ENCODE results near the gene RUNDC3A. TPM values are rescaled to one million over a fixed set of nuclear protein-coding genes. Genes with fewer than 3 reads are reported as not detected.

RUNDC3A gene
- total RNA-seq, 2 donors from 2014 or later, result 0.35 to 1.4 TPM

DNA sequence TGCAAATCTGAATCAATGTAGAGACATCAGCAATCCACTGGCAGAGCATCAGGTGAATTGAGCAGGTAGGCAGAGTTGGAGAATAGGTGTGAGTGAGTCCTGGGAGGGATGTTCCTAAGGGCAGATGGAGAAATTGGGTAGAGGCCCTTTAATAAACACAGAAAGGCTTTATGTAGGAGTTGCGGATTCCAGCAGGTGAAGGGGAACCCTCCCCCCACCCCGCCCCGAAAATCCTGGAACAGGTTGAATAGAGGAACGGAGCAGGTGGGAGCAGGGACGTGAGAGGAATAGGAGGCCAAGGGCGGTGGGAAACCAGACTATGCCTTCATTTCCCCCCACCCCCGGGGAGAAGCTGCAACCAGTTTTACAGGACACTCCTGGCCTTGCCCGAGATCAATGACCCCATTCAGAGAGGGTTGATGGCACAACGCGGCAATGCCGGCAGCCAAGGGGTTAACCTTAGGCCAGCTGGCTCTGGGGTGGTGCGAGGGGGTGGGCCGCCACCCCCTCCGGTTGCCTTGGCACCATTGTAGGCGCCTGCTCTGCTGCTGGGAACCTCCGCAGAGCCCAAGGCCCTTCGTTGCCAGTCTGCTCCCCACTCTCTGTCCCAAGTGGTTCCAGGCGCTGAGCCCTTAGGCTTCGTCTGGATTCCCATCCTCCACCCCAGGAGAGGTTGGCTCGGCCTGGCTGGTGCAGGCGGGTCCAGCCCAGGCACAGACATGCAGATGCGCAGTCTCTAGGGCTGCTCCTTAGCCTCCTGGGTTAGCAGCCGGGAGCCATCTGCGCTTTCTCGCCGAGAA is 814 bp upstream of the RUNDC3A start:
- H3K9me3 Mint-ChIP-seq, result no peaks in the 10 kb centered on the region
- peak overlapping the region; percentile 4 to 70 for H3K4me3 Mint-ChIP-seq
- peaks cover 0 to 2% of the 10 kb centered on the region in 2 donors for H3K36me3 Mint-ChIP-seq (ENCODE audit: insufficient read depth in 2 of 2)
- no peak overlapping the region for H3K27ac Mint-ChIP-seq
- peaks cover 23% of the 10 kb centered on the region for H3K27me3 Mint-ChIP-seq (ENCODE audit: low read depth)
- peaks cover 6% of the 10 kb centered on the region for H3K4me1 Mint-ChIP-seq (ENCODE audit: low read depth)
- no peak for DNase-seq
- peak; percentile 29 to 39 for ATAC-seq (replicated peaks in 1 of 2)

DNA sequence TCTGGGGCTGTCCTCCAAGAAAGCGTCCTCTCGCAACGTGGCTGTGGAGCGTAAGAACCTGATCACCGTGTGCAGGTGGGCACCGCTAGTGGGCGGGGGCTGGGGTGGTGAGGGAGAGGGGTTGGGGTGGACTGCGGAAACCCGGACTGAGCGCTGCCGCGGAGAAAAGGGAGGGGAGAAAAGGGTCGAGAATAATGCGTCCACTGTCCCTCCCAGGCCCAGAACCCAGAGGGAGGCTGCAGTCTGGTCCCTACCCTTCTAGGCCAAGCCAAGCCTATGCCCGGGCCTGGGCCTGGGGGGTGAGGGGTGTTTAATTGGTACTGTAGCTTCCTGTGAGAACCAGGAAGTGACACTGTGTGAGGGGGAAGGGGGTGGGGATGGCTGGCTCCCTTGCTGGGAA is 464 bp downstream of the RUNDC3A start:
- Mint-ChIP-seq H3K9me3 (no peaks in the 10 kb centered on the region), H3K27ac (no peak overlapping the region), H3K4me1 (ENCODE audit: low read depth) (peaks cover 6% of the 10 kb centered on the region), H3K36me3 (ENCODE audit: insufficient read depth in 2 of 2) (peaks cover 0 to 2% of the 10 kb centered on the region in 2 donors), H3K27me3 (ENCODE audit: low read depth) (peaks cover 26% of the 10 kb centered on the region), H3K4me3 (peak overlapping the region in 1 of 2 donors; percentile 59)
- peak in 1 of 2 donors; percentile 18 for ATAC-seq (replicated peaks in 1 of 2)
- no peak for DNase-seq

DNA sequence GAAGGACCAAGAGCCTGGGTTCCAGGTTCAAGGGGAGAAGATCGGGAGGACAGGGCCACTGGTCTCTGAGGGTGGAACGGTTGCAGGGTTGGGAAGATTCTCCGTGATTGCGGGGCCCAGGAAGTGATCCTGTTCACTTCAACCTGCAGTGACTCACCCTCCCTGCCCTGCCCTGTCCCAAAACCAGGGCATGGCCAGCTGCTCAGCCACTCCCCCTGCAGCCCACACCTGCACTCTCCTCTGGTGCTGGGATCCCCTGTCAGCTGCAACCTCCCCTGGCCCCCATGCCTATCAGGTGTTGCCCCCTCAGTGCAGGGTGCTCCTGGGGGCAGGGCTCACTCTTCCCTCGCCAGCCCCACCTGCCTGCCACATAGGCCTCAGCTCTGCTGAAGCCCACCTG is 1.1 kb downstream of the RUNDC3A start:
- Mint-ChIP-seq H3K4me1 (ENCODE audit: low read depth) (peaks cover 6% of the 10 kb centered on the region), H3K36me3 (ENCODE audit: insufficient read depth in 2 of 2) (peaks cover 0 to 2% of the 10 kb centered on the region in 2 donors), H3K9me3 (no peaks in the 10 kb centered on the region), H3K27me3 (ENCODE audit: low read depth) (peaks cover 32% of the 10 kb centered on the region), H3K27ac (no peak overlapping the region), H3K4me3 (peak overlapping the region; percentile 17 to 59)
- ATAC-seq (replicated peaks in 1 of 2) (no peak), DNase-seq (no peak)

DNA sequence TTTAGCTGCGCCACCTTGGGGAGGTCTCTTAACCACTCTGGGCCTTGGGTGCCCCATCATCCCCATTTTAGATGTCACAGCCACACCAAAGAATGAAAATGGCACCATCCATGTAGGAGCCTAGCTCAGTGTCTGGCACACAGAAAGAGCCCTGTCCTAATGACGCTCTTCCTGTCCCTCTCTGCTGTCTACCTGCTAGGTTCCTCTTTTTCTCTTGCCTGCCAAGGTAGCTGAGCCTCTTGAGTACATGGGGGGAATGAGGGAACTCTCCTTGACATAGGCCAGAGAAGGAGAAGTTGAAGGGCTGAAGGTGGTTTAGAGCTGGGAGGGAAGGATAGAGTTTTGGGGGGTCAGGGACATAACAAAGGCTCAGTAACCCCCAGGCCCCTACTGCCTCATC is 1.8 kb downstream of the RUNDC3A start:
- Mint-ChIP-seq H3K9me3 (no peaks in the 10 kb centered on the region), H3K4me1 (ENCODE audit: low read depth) (peaks cover 6% of the 10 kb centered on the region), H3K27me3 (ENCODE audit: low read depth) (peaks cover 26% of the 10 kb centered on the region), H3K36me3 (ENCODE audit: insufficient read depth in 2 of 2) (peaks cover 0 to 2% of the 10 kb centered on the region in 2 donors), H3K27ac (no peak overlapping the region), H3K4me3 (peak overlapping the region in 1 of 2 donors; percentile 27)
- ATAC-seq (replicated peaks in 1 of 2) (no peak), DNase-seq (no peak)

DNA sequence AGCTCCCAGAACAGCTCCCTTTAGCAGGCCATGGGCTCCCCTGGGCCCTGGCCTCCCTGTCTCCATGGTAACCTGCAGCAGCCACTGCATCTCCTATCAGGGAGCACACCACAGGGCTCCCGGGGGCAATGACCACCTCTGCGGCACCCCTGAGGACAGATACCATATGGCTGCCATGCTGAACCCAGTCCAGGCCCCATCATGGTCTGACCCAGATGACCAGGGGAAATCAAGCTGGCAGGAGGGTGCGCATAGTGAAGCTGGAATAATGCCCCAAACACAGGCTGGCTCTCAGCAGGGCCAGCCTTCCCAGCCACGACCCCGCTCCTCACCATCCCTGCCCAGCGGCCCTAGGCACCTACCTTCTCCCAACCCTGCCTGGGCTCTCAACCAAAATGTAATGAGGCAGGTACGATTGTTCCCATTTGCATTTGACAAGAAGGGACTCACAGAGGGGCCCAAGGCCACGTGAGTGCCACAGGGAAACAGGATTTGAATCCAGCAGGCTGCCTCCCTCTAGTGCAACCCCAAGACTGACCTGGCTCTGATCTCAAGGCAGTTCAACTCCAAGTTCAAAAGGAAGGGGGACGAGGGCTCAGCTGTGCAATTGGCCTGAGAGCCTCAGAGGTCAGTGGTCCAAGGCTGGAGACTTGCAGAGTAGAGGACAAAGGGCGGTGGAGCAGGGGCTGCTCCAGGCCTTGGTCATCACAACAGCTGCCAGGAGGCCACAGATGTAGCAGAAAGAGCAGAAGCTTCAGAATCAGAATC is 2.4 kb downstream of the RUNDC3A start:
- H3K4me3 Mint-ChIP-seq, result no peak overlapping the region
- ATAC-seq (replicated peaks in 1 of 2), result no peak

DNA sequence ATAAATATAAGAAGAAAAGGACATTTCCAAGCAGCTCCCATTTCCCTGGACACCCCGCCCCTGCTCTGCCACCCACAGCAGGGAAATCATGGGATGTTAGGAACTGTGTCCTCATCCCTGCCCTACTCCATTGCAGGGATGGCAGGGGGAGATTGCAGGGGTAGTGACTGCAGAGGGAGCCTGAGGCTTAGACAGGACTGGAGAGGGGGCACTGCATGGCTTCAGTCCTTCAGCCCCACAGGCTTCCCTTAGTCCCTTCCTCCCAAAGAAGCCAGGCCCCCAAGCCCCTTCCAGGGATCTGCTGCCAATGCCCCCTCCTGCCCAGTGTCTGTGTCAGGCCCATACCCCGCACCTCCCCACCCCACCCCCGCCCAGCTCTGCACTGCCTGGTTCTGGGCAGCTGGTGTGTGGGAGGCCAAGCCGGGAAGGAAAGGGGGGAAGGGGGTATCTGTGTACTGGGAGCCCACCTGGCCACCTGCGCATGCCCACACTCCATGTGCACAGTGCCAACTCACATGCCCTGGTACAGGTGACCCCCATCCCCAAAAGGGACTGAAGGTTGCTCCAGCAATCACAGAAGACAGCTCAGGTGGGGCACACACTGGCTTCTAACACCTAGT is 3.3 kb downstream of the RUNDC3A start:
- Mint-ChIP-seq H3K27me3 (ENCODE audit: low read depth) (peaks cover 34% of the 10 kb centered on the region), H3K36me3 (ENCODE audit: insufficient read depth in 2 of 2) (peaks cover 0 to 2% of the 10 kb centered on the region in 2 donors), H3K4me3 (no peak overlapping the region), H3K9me3 (no peaks in the 10 kb centered on the region), H3K4me1 (ENCODE audit: low read depth) (peaks cover 20% of the 10 kb centered on the region), H3K27ac (no peak overlapping the region)
- DNase-seq (no peak), ATAC-seq (replicated peaks in 1 of 2) (no peak)

More for the DNA sequence above, 2.4 kb downstream of the RUNDC3A start:
- H3K27ac Mint-ChIP-seq, result no peak overlapping the region
- H3K27me3 Mint-ChIP-seq (ENCODE audit: low read depth), result peaks cover 32% of the 10 kb centered on the region
- H3K36me3 Mint-ChIP-seq (ENCODE audit: insufficient read depth in 2 of 2), result peaks cover 0 to 2% of the 10 kb centered on the region in 2 donors
- no peak for DNase-seq
- no peaks in the 10 kb centered on the region for H3K9me3 Mint-ChIP-seq
- H3K4me1 Mint-ChIP-seq (ENCODE audit: low read depth), result peaks cover 11% of the 10 kb centered on the region

DNA sequence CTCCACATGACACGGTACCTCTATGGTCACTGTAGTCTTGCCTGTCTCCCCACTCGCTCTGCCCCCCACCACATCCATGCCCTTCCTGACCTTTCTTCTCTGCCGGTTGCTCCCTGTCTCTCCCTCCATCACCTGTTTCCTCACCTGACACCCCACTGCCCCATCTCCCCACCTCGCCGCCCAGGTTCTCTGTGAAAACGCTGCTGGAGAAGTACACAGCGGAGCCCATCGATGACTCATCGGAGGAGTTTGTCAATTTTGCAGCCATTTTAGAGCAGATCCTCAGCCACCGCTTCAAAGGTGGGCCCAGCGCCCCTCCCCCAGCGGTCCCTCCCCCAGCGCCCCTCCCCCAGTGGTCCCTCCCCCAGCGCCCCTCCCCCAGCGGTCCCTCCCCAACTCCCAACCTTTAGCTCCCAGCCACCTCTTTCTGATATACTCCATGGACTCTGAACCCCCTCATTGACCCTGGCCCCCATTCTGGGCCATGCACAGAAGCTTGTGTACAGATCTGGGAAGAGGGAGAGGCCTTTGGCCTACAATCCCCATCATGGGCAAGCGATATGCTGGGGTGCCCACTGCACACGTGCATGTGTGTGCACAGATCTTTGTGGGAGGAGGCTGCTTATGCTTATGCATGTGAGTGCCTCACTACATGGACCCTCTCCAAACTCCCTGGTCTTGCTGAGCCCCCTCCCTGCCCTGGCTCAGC is 4.1 kb downstream of the RUNDC3A start:
- no peak for DNase-seq
- no peaks in the 10 kb centered on the region for H3K36me3 Mint-ChIP-seq (ENCODE audit: insufficient read depth in 2 of 2)
- H3K4me1 Mint-ChIP-seq (ENCODE audit: low read depth), result peaks cover 22% of the 10 kb centered on the region
- no peak overlapping the region for H3K4me3 Mint-ChIP-seq
- no peak for ATAC-seq (replicated peaks in 1 of 2)
- peaks cover 34% of the 10 kb centered on the region for H3K27me3 Mint-ChIP-seq (ENCODE audit: low read depth)
- no peak overlapping the region for H3K27ac Mint-ChIP-seq
- H3K9me3 Mint-ChIP-seq, result no peaks in the 10 kb centered on the region

DNA sequence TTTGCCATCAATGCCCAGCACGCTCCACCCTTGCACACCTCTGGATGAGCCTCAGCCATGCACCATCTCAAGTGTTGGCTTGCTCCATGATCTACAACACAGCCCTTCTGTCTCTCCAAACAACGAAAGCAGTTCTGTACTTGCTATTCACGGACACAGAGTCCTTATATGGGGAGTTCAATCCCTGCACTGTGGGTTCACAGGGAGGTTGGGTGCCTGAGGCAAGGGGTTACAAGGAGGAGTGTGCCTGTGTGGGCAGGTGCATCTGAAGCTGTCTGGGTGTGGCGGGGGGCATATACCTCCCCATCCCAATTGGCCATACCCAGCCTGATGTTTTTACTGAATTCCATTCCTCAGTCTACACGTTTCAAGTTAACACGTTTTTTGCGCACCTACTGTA is 5.6 kb downstream of the RUNDC3A start:
- no peak for DNase-seq
- Mint-ChIP-seq H3K27ac (no peak overlapping the region), H3K27me3 (ENCODE audit: low read depth) (peaks cover 36% of the 10 kb centered on the region), H3K4me3 (peak overlapping the region; percentile 42 to 64), H3K36me3 (ENCODE audit: insufficient read depth in 2 of 2) (no peaks in the 10 kb centered on the region), H3K9me3 (no peaks in the 10 kb centered on the region), H3K4me1 (ENCODE audit: low read depth) (peaks cover 22% of the 10 kb centered on the region)
- ATAC-seq (replicated peaks in 1 of 2), result no peak

DNA sequence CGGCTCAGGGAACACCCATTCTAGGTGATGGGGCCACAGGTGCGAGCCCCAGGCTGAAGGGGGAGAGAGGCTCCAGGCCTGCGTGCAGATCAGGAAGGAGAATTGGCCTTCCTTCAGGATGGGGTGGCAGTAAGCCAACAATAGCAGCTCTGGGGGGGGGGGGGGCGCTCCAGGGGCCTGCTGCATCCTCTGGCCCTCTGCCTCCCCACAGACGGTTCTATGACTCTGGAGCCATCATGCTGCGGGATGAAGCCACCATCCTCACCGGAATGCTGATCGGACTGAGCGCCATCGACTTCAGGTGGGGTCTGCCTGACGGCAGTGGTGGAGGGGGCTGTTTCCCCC is 6.1 kb downstream of the RUNDC3A start:
- DNase-seq, result no peak
- Mint-ChIP-seq H3K36me3 (ENCODE audit: insufficient read depth in 2 of 2) (peaks cover under 1 to 2% of the 10 kb centered on the region in 2 donors), H3K27me3 (ENCODE audit: low read depth) (peaks cover 36% of the 10 kb centered on the region), H3K9me3 (no peaks in the 10 kb centered on the region), H3K4me3 (peak overlapping the region; percentile 60 to 77), H3K4me1 (ENCODE audit: low read depth) (peaks cover 22% of the 10 kb centered on the region), H3K27ac (no peak overlapping the region)
- ATAC-seq (replicated peaks in 1 of 2), result no peak

DNA sequence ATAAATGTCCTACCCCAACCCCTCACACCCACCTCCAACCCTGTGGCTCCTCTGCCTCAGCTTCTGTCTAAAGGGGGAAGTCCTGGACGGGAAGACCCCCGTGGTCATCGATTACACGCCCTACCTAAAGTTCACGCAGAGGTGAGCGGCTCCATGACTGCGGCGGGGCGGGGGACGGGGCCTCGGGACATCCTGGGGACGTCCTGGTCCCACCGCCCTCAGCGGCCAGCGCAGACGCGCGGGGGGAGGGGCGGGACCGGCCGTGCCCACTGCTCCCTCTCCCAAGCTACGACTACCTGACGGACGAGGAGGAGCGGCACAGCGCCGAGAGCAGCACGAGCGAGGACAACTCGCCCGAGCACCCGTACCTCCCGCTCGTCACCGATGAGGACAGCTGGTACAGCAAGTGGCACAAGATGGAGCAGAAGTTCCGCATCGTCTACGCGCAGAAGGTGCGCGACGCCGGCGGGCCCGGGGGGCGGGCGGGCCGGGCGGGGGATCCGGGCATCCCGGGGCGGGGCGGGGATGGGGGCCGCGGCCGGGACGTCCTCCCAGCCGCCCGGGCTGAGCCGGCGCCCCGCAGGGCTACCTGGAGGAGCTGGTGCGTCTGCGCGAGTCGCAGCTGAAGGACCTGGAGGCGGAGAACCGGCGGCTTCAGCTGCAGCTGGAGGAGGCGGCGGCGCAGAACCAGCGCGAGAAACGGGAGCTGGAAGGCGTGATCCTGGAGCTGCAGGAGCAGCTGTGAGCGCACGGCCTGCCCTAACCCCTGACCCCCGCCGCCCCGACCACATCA is 6.7 kb downstream of the RUNDC3A start:
- Mint-ChIP-seq H3K4me3 (peak overlapping the region; percentile 65 to 88), H3K27me3 (ENCODE audit: low read depth) (peaks cover 36% of the 10 kb centered on the region), H3K27ac (no peak overlapping the region), H3K36me3 (ENCODE audit: insufficient read depth in 2 of 2) (peaks cover 2 to 4% of the 10 kb centered on the region in 2 donors), H3K9me3 (no peaks in the 10 kb centered on the region), H3K4me1 (ENCODE audit: low read depth) (peaks cover 18% of the 10 kb centered on the region)
- ATAC-seq (replicated peaks in 1 of 2) (peak; percentile 74), DNase-seq (peak; percentile 52 to 66)

DNA sequence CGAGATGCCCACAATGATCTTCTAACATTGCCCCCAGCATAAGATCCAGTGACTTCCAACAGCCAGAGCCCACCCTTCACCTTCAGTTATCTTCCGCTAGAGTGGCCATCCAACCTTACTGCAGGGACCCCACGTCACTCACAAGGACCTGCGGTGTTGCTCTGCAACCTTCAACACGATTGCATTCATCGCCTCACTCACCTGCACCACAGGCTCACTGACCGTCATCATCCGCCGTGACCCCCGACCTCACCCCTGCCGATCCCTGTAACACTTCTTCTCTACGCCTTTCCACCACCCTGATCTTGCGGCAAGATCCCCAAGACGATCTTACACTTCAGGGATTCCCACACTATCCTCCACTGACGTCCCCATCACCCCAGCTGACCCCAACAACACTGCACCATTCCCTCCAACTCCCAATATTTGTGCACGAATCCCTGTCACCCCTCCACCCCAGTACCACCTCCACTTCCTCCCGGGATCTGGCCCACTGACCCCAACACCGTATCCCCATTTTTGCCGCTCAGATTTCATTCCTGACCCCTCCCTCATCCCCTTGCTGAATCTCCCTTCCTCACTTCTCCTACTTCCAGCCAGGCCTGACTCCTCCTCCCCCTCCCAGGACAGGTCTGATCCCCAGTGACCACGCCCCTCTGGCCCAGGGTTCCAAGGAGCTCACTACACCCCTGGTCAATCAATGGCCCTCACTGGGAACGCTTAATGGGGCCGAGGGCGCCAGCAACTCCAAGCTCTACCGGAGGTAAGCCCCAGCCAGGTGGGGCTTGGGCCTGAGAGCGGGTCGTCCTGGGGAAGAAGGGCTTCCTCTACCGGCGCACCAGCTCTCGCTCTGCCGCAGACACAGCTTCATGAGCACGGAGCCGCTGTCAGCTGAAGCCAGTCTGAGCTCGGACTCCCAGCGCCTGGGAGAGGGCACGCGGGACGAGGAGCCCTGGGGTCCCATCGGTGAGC is 7.6 kb downstream of the RUNDC3A start:
- Mint-ChIP-seq H3K4me1 (ENCODE audit: low read depth) (peaks cover 16% of the 10 kb centered on the region), H3K27me3 (ENCODE audit: low read depth) (peaks cover 36% of the 10 kb centered on the region), H3K27ac (no peak overlapping the region), H3K9me3 (no peaks in the 10 kb centered on the region), H3K4me3 (peak overlapping the region; percentile 65 to 88), H3K36me3 (ENCODE audit: insufficient read depth in 2 of 2) (peaks cover 2 to 4% of the 10 kb centered on the region in 2 donors)
- no peak for ATAC-seq (replicated peaks in 1 of 2)
- no peak for DNase-seq
